WTC11 (cell line): Measurements from ENCODE around the gene PPP2R5A. TPM values are rescaled to one million over a fixed set of nuclear protein-coding genes. Genes with fewer than 3 reads are reported as not detected.

Experiments
- ATAC-seq: fragments of 200-7000 bp; cut with Tn5 transposase; 2 replicates; pipeline ENCODE4 v1.10.0; 2021; ENCODE audit warnings: mild to moderate bottlenecking, moderate library complexity
- CTCF ChIA-PET: fragments of 300-600 bp; sonication (Branson Sonifier 250); formaldehyde crosslinking; loops from one replicate; lab custom pipeline; 2021; ENCODE audit warnings: antibody characterized with exemption; lab: Charles Lee
- POLR2A ChIA-PET: fragments of 350-600 bp; sonication (Branson Sonifier 250); formaldehyde crosslinking; loops from one replicate; lab custom pipeline; 2021; ENCODE audit warnings: antibody characterized with exemption; lab: Charles Lee
- DNase-seq: peaks from one replicate; pipeline ENCODE4 v3.0.0; 2021; ENCODE audit warnings: low spot score
- H3K27ac Mint-ChIP-seq: 2 replicates; pipeline ENCODE4 v1.8.0; 2021; ENCODE audit warnings: mixed read lengths
- H3K27me3 Mint-ChIP-seq: 2 replicates; pipeline ENCODE4 v1.8.0; 2021; ENCODE audit warnings: low read depth, mild to moderate bottlenecking, moderate library complexity, mixed read lengths
- H3K36me3 Mint-ChIP-seq: 2 replicates; pipeline ENCODE4 v1.8.0; 2021; ENCODE audit warnings: mixed read lengths
- H3K4me1 Mint-ChIP-seq: 2 replicates; pipeline ENCODE4 v1.8.0; 2022; ENCODE audit warnings: mixed read lengths
- H3K4me3 Mint-ChIP-seq: 2 replicates; pipeline ENCODE4 v1.8.0; 2021; ENCODE audit warnings: mild to moderate bottlenecking, moderate library complexity, mixed read lengths
- H3K9me3 Mint-ChIP-seq: 2 replicates; pipeline ENCODE4 v1.8.0; 2021; ENCODE audit warnings: mixed read lengths
- ATF1 ChIP-seq: sonication (generic); formaldehyde crosslinking; IDR thresholded peaks from 2 replicates; pipeline ENCODE4 v1.8.1; 2023; ENCODE audit warnings: mild to moderate bottlenecking, moderate library complexity, missing genetic modification reagents
- FOXJ3 ChIP-seq: sonication (generic); formaldehyde crosslinking; IDR thresholded peaks from 2 replicates; pipeline ENCODE4 v1.9.0; 2021; ENCODE audit warnings: missing genetic modification reagents, mild to moderate bottlenecking, borderline replicate concordance
- FOXP1 ChIP-seq: sonication (generic); formaldehyde crosslinking; IDR thresholded peaks from 2 replicates; pipeline ENCODE4 v1.8.0; 2022; ENCODE audit warnings: missing genetic modification reagents, mild to moderate bottlenecking, moderate library complexity, borderline replicate concordance
- GABPB1 ChIP-seq: sonication (generic); formaldehyde crosslinking; IDR thresholded peaks from 2 replicates; pipeline ENCODE4 v1.8.1; 2023; ENCODE audit warnings: mild to moderate bottlenecking, missing genetic modification reagents
- IRF2 ChIP-seq: sonication (generic); formaldehyde crosslinking; IDR thresholded peaks from 2 replicates; pipeline ENCODE4 v1.8.0; 2022; ENCODE audit warnings: low read depth, missing genetic modification reagents, borderline replicate concordance
- MXD4 ChIP-seq: fragments of 250-450 bp; sonication (Bioruptor Pico); IDR thresholded peaks from 2 replicates; pipeline ENCODE4 v1.8.0; 2021; ENCODE audit warnings: mild to moderate bottlenecking, moderate library complexity, borderline replicate concordance
- NFE2L1 ChIP-seq: sonication (generic); formaldehyde crosslinking; IDR thresholded peaks from 2 replicates; pipeline ENCODE4 v1.8.1; 2023; ENCODE audit warnings: missing genetic modification reagents
- NFYB ChIP-seq: sonication (generic); formaldehyde crosslinking; conservative IDR thresholded peaks from 2 replicates; pipeline ENCODE4 v1.8.0; 2022; ENCODE audit warnings: low read depth, missing genetic modification reagents
- PRRX2 ChIP-seq: fragments of 250-450 bp; sonication (Bioruptor Pico); IDR thresholded peaks from 2 replicates; pipeline ENCODE4 v1.8.0; 2021; ENCODE audit warnings: mild to moderate bottlenecking
- SP1 ChIP-seq: sonication (generic); formaldehyde crosslinking; conservative IDR thresholded peaks from 2 replicates; pipeline ENCODE4 v1.8.1; 2022; ENCODE audit warnings: missing genetic modification reagents
- TEAD1 ChIP-seq: sonication (generic); formaldehyde crosslinking; IDR thresholded peaks from 2 replicates; pipeline ENCODE4 v1.8.0; 2022; ENCODE audit warnings: mild to moderate bottlenecking, missing genetic modification reagents
- TEAD4 ChIP-seq: sonication (generic); formaldehyde crosslinking; IDR thresholded peaks from 2 replicates; pipeline ENCODE4 v1.8.0; 2022; ENCODE audit warnings: mild to moderate bottlenecking, missing genetic modification reagents
- ZNF121 ChIP-seq: sonication (generic); formaldehyde crosslinking; IDR thresholded peaks from 2 replicates; pipeline ENCODE4 v1.8.0; 2023; ENCODE audit warnings: missing genetic modification reagents
- ZNF396 ChIP-seq: fragments of 250-450 bp; sonication (Bioruptor Pico); IDR thresholded peaks from 2 replicates; pipeline ENCODE4 v1.8.0; 2021; ENCODE audit warnings: mild to moderate bottlenecking, moderate library complexity, borderline replicate concordance
- ZNF423 ChIP-seq: fragments of 250-450 bp; sonication (Bioruptor Pico); IDR thresholded peaks from 2 replicates; pipeline ENCODE4 v2.1.2; 2022; ENCODE audit warnings: mild to moderate bottlenecking, moderate library complexity
- total RNA-seq: library from RNA; stranded (reverse); gene quantifications from 3 replicates; pipeline ENCODE4 v1.2.3, GENCODE V29; 2021
- TF ChIP-seq, protein P1 (sequence below): sonication (generic); formaldehyde crosslinking; IDR thresholded peaks from 2 replicates; pipeline ENCODE4 v1.8.1; 2022; ENCODE audit warnings: low read depth, mild to moderate bottlenecking, moderate library complexity, missing genetic modification reagents, borderline replicate concordance
- TF ChIP-seq, protein P2 (sequence below): fragments of 200-600 bp; IDR thresholded peaks from 2 replicates; pipeline ENCODE4 v1.8.0; 2022; ENCODE audit warnings: antibody characterized with exemption
- TF ChIP-seq, protein P3 (sequence below): sonication (generic); formaldehyde crosslinking; IDR thresholded peaks from 2 replicates; pipeline ENCODE4 v1.8.1; 2022; ENCODE audit warnings: mild to moderate bottlenecking, missing genetic modification reagents, moderate library complexity, borderline replicate concordance
- TF ChIP-seq, protein P4 (sequence below): sonication (generic); formaldehyde crosslinking; IDR thresholded peaks from 2 replicates; pipeline ENCODE4 v1.8.1; 2023; ENCODE audit warnings: mild to moderate bottlenecking, missing genetic modification reagents, borderline replicate concordance
- TF ChIP-seq, protein P5 (sequence below): sonication (generic); formaldehyde crosslinking; IDR thresholded peaks from 2 replicates; pipeline ENCODE4 v1.8.0; 2023; ENCODE audit warnings: missing genetic modification reagents, mild to moderate bottlenecking, borderline replicate concordance
- TF ChIP-seq, protein P6 (sequence below): fragments of 250-450 bp; sonication (Bioruptor Pico); IDR thresholded peaks from 2 replicates; pipeline ENCODE4 v1.9.0; 2021; ENCODE audit warnings: moderate library complexity, mild to moderate bottlenecking, inconsistent platforms, borderline replicate concordance

PPP2R5A gene
- total RNA-seq, 1 experiment from 2014 or later = 35.9 TPM

DNA sequence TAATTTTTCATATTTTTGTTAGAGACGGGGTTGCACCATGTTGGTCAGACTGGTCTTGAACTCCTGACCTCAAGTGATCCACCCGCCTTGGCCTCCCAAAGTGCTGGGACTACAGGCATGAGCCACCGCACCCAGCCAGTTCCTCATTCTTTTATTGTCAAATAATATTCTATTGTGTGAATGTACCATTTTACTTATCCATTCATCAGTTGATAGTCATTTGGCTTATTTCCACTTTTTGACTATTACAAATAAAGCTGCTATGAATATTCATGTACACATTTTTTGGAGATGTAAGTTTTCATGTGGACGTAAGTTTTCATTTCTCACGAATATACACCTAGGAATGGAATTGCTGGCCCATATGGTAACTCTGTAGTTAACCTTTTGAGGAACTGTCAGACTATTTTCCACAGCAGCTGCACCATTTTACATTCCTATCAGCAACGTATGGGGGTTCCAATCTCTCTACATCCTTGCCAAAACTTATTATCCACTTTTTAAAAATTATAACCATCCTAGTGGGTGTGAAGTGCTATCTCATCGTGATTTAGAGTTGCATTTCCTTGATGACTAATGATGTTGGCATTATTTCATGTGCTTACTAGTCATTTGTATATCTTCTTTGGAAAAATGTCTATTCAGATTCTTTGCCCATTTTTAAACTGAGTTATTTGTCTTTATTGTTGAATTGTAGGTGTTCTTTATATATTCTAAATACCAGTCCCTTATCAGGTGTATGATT is 116.8 kb downstream of the PPP2R5A start:
- Mint-ChIP-seq H3K4me3 (no peak overlapping the region), H3K27ac (no peak overlapping the region), H3K36me3 (peaks cover 73% of the 10 kb centered on the region), H3K27me3 (no peaks in the 10 kb centered on the region; the same call in 1 of the 2 replicates), H3K9me3 (peaks cover 18% of the 10 kb centered on the region), H3K4me1 (no peaks in the 10 kb centered on the region)
- ATAC-seq (no peak), DNase-seq (no peak)
- CTCF ChIA-PET = no interaction called here
- POLR2A ChIA-PET = no interaction called here
- TF ChIP-seq ATF1 (no peak), TEAD4 (CRISPR knock-in tag) (no peak), TEAD1 (no peak), MXD4 (CRISPR knock-in tag) (no peak), FOXJ3 (no peak), ZNF423 (CRISPR knock-in tag) (no peak), PRRX2 (CRISPR knock-in tag) (no peak), IRF2 (CRISPR knock-in tag) (no peak)
- TF ChIP-seq, protein P1, sequence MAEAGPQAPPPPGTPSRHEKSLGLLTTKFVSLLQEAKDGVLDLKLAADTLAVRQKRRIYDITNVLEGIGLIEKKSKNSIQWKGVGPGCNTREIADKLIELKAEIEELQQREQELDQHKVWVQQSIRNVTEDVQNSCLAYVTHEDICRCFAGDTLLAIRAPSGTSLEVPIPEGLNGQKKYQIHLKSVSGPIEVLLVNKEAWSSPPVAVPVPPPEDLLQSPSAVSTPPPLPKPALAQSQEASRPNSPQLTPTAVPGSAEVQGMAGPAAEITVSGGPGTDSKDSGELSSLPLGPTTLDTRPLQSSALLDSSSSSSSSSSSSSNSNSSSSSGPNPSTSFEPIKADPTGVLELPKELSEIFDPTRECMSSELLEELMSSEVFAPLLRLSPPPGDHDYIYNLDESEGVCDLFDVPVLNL (CRISPR knock-in tag) = no peak

DNA sequence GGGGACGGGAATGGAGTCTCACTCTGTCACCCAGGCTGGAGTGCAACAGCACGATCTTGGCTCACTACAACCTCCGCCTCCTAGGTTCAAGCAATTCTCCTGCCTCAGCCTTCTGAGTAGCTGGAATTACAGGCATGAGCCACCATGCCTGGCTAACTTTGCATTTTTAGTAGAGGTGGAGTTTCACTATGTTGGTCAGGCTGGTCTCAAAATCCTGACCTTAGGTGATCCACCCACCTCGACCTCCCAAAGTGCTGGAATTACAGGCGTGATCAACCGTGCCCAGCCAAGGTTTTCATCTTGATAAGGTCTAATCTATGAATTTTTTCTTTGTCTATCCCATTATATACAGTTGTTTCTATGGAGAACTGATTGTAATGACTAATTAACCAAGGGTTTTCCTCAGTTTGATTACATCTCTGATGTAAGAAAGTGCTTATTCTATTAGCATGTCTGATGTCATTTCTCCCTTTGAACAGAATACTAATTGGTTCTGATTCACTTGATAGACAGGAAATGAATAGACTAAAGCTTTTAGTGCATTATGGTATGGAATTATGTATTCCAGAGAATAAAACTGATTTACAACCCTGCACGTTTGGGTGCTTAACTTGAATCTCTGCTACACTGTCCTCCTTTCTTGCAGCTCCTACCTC is 117.6 kb downstream of the PPP2R5A start:
- Mint-ChIP-seq H3K27me3 (no peaks in the 10 kb centered on the region; the same call in 1 of the 2 replicates), H3K27ac (no peak overlapping the region), H3K36me3 (peaks cover 73% of the 10 kb centered on the region), H3K4me3 (no peak overlapping the region), H3K9me3 (peaks cover 11% of the 10 kb centered on the region), H3K4me1 (no peaks in the 10 kb centered on the region)
- no peak for ATAC-seq
- CTCF ChIA-PET = no interaction called here
- POLR2A ChIA-PET = no interaction called here
- no peak for DNase-seq
- TF ChIP-seq, protein P2, sequence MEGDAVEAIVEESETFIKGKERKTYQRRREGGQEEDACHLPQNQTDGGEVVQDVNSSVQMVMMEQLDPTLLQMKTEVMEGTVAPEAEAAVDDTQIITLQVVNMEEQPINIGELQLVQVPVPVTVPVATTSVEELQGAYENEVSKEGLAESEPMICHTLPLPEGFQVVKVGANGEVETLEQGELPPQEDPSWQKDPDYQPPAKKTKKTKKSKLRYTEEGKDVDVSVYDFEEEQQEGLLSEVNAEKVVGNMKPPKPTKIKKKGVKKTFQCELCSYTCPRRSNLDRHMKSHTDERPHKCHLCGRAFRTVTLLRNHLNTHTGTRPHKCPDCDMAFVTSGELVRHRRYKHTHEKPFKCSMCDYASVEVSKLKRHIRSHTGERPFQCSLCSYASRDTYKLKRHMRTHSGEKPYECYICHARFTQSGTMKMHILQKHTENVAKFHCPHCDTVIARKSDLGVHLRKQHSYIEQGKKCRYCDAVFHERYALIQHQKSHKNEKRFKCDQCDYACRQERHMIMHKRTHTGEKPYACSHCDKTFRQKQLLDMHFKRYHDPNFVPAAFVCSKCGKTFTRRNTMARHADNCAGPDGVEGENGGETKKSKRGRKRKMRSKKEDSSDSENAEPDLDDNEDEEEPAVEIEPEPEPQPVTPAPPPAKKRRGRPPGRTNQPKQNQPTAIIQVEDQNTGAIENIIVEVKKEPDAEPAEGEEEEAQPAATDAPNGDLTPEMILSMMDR = no peak
- TF ChIP-seq ZNF396 = no peak
- TF ChIP-seq, protein P3, sequence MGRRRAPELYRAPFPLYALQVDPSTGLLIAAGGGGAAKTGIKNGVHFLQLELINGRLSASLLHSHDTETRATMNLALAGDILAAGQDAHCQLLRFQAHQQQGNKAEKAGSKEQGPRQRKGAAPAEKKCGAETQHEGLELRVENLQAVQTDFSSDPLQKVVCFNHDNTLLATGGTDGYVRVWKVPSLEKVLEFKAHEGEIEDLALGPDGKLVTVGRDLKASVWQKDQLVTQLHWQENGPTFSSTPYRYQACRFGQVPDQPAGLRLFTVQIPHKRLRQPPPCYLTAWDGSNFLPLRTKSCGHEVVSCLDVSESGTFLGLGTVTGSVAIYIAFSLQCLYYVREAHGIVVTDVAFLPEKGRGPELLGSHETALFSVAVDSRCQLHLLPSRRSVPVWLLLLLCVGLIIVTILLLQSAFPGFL (CRISPR knock-in tag) = no peak
- TF ChIP-seq, protein P4, sequence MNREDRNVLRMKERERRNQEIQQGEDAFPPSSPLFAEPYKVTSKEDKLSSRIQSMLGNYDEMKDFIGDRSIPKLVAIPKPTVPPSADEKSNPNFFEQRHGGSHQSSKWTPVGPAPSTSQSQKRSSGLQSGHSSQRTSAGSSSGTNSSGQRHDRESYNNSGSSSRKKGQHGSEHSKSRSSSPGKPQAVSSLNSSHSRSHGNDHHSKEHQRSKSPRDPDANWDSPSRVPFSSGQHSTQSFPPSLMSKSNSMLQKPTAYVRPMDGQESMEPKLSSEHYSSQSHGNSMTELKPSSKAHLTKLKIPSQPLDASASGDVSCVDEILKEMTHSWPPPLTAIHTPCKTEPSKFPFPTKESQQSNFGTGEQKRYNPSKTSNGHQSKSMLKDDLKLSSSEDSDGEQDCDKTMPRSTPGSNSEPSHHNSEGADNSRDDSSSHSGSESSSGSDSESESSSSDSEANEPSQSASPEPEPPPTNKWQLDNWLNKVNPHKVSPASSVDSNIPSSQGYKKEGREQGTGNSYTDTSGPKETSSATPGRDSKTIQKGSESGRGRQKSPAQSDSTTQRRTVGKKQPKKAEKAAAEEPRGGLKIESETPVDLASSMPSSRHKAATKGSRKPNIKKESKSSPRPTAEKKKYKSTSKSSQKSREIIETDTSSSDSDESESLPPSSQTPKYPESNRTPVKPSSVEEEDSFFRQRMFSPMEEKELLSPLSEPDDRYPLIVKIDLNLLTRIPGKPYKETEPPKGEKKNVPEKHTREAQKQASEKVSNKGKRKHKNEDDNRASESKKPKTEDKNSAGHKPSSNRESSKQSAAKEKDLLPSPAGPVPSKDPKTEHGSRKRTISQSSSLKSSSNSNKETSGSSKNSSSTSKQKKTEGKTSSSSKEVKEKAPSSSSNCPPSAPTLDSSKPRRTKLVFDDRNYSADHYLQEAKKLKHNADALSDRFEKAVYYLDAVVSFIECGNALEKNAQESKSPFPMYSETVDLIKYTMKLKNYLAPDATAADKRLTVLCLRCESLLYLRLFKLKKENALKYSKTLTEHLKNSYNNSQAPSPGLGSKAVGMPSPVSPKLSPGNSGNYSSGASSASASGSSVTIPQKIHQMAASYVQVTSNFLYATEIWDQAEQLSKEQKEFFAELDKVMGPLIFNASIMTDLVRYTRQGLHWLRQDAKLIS = no peak
- TF ChIP-seq FOXP1 (CRISPR knock-in tag) = no peak
- TF ChIP-seq NFE2L1 = no peak
- TF ChIP-seq, protein P5, sequence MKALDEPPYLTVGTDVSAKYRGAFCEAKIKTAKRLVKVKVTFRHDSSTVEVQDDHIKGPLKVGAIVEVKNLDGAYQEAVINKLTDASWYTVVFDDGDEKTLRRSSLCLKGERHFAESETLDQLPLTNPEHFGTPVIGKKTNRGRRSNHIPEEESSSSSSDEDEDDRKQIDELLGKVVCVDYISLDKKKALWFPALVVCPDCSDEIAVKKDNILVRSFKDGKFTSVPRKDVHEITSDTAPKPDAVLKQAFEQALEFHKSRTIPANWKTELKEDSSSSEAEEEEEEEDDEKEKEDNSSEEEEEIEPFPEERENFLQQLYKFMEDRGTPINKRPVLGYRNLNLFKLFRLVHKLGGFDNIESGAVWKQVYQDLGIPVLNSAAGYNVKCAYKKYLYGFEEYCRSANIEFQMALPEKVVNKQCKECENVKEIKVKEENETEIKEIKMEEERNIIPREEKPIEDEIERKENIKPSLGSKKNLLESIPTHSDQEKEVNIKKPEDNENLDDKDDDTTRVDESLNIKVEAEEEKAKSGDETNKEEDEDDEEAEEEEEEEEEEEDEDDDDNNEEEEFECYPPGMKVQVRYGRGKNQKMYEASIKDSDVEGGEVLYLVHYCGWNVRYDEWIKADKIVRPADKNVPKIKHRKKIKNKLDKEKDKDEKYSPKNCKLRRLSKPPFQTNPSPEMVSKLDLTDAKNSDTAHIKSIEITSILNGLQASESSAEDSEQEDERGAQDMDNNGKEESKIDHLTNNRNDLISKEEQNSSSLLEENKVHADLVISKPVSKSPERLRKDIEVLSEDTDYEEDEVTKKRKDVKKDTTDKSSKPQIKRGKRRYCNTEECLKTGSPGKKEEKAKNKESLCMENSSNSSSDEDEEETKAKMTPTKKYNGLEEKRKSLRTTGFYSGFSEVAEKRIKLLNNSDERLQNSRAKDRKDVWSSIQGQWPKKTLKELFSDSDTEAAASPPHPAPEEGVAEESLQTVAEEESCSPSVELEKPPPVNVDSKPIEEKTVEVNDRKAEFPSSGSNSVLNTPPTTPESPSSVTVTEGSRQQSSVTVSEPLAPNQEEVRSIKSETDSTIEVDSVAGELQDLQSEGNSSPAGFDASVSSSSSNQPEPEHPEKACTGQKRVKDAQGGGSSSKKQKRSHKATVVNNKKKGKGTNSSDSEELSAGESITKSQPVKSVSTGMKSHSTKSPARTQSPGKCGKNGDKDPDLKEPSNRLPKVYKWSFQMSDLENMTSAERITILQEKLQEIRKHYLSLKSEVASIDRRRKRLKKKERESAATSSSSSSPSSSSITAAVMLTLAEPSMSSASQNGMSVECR (CRISPR knock-in tag) = no peak
- no peak for TF ChIP-seq NFYB (CRISPR knock-in tag)
- TF ChIP-seq ZNF121 (CRISPR knock-in tag) = no peak
- TF ChIP-seq GABPB1 (CRISPR knock-in tag) = no peak
- no peak for TF ChIP-seq SP1 (CRISPR knock-in tag)
- TF ChIP-seq, protein P6, sequence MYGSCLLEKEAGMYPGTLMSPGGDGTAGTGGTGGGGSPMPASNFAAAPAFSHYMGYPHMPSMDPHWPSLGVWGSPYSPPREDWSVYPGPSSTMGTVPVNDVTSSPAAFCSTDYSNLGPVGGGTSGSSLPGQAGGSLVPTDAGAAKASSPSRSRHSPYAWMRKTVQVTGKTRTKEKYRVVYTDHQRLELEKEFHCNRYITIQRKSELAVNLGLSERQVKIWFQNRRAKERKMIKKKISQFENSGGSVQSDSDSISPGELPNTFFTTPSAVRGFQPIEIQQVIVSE = no peak
